8988T (cell line): ENCODE measurements around the gene XPOT.
"Not testable (repeated sequence)": the region's sequence is repeated elsewhere in the genome, so short reads cannot be mapped to it uniquely, and the experiment has no call there.

ENCODE experiments used
- DNase-seq: peaks from one replicate; pipeline ENCODE4 v3.0.0; 2011

The XPOT gene, protein sequence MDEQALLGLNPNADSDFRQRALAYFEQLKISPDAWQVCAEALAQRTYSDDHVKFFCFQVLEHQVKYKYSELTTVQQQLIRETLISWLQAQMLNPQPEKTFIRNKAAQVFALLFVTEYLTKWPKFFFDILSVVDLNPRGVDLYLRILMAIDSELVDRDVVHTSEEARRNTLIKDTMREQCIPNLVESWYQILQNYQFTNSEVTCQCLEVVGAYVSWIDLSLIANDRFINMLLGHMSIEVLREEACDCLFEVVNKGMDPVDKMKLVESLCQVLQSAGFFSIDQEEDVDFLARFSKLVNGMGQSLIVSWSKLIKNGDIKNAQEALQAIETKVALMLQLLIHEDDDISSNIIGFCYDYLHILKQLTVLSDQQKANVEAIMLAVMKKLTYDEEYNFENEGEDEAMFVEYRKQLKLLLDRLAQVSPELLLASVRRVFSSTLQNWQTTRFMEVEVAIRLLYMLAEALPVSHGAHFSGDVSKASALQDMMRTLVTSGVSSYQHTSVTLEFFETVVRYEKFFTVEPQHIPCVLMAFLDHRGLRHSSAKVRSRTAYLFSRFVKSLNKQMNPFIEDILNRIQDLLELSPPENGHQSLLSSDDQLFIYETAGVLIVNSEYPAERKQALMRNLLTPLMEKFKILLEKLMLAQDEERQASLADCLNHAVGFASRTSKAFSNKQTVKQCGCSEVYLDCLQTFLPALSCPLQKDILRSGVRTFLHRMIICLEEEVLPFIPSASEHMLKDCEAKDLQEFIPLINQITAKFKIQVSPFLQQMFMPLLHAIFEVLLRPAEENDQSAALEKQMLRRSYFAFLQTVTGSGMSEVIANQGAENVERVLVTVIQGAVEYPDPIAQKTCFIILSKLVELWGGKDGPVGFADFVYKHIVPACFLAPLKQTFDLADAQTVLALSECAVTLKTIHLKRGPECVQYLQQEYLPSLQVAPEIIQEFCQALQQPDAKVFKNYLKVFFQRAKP

DNA sequence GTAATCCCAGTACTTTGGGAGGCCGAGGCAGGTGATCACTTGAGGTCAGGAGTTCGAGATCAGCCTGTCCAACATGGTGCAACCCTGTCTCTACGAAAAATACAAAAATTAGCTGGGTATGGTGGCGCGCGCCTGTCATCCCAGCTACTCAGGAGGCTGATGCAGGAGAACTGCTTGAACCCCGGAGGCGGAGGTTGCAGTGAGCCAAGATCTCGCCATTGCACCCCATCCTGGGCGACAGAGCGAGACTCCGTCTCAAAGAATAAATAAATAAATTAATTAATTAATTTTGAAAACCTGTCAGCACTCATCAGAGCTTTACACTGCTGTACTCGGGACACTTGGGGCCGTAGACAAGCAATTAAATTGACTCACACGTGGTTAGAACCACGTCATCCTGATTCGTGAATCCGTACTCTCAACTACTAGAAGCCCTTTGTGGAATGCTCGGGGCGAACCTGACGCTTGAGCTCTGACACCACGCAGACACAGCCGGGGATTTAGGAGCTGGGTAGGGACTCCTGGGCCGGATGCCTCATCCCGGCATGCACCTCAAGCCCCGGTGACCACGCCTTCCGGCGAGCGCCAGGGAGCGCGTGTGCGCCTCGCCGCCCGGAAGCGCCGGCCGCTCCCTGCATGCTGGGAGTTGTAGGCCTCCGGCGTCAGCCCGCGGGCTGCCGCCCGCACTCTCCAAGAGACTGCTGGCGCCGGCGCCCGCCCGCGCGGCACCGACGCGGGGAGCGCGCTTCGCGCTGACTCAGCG lies at the start of gene XPOT:
Gene XPOT, plus strand, starts transcription at position 686 of the 763 bp plus-strand sequence. CDS start 5,644 bp downstream, outside the sequence.
- peak; percentile 87 for DNase-seq

DNA sequence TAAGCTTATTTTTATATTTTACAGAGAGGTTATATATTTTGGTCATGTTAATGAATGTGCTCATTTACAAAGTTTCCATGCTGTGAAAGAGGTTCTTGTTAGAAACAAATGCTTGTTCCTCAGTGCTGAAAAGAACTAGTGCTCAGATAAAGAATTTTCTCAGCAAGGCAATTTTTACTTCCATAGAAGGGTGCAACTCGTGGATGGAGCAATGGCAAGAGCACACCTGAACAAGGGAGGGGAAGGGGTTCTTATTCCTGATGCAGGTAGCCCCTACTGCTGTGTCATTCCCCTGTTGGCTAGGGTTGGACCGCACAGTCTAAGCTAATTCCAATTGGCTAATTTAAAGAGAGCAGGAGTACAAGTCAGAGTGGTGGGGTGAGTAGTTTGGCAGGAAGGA lies 48.0 kb upstream of the XPOT start:
- DNase-seq = not testable (repeated sequence)

DNA sequence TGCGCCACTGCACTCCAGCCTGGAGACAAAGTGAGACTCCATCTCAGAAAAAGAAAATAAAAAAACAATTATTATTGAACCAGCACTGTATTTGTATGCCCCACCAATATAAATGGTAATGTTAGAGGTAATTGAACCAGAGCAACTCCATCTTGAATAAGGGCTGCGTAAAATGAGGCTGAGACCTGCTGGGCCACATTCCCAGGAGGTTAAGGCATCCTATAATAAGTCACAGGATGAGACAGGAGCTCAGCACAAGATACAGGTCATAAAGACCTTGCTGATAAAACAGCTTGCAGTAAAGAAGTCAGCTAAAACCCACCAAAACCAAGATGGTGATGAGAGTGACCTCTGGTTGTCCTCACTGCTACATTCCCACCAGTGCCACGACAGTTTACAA lies 43.0 kb upstream of the XPOT start:
- DNase-seq = not testable (repeated sequence)

DNA sequence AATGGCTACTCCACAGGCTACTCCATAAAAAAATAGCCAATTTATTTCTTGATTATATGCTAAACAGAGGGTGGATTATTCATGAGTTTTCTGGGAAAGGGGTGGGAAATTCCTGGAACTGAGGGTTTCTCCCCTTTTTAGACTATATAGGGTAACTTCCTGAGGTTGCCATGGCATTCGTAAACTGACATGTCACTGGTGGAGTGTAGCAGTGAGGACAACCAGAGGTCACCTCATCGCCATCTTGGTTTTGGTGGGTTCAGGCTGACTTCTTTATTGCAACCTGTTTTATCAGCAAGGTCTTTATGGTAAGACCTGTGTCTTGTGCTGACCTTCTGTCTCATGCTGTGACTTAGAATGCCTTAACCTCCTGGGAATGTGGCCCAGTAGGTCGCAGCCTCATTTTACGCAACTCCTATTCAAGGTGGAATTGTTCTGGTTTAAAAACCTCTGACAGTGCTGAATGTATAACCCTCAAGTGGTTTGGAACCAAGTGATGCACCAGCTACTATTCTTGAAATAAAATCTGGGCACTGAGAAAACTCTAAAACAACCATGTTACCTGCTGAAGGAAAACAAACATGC lies 41.4 kb upstream of the XPOT start:
- DNase-seq = no peak

DNA sequence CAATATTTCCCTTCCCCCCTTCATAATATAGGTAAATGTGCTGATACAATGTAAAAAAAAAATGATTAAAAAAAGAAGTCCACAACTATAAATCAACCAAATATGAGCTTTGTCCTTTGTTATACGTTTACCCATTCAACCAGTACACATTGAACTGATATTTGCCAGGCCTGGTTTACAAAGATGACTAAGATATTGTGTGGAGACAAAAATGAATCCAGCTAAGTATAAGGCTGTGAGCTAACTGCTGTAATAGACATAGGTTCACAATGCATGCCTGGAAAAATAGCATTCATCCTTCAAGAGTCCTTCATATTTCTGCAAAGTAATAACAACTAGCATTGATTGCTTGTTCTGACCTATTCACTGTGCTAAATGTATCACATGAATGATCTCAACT lies 20.5 kb upstream of the XPOT start:
- no peak for DNase-seq

DNA sequence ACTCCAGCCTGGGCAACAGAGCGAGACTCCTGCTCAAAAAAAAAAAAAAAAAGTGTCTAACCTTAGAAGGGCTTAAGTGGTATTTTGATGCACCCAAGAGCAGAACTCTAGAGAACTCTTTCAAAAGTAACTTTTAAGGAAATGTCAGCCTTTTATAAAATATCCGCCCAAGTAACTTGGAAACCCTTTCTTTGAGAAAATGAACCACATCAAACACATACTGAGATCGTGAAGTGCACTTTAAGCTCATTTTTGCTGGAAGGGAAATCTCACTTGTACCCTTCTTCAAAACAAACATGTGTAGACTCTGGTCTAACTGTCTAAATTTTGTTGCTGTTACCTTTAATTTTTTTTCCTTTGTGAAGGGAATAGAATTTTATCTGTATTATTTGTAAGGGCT lies 19.2 kb upstream of the XPOT start:
- no peak for DNase-seq

DNA sequence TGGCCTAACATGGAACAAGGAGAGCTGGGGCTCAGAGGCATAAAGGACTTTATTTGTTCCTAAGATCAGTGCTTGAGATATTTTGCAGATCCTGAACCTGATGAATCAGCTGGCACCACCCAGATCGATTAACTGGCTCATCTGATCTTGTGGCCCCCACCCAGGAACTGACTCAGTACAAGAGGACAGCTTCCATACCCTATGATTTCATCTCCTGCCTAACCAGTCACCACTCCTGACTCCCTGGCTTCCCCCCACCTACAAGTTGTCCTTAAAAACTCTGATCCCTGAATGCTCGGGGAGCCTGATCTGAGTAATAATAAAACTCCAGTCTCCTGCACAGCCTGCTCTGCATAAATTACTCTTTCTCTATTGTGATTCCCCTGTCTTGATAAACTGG lies 18.7 kb upstream of the XPOT start:
- no peak for DNase-seq

DNA sequence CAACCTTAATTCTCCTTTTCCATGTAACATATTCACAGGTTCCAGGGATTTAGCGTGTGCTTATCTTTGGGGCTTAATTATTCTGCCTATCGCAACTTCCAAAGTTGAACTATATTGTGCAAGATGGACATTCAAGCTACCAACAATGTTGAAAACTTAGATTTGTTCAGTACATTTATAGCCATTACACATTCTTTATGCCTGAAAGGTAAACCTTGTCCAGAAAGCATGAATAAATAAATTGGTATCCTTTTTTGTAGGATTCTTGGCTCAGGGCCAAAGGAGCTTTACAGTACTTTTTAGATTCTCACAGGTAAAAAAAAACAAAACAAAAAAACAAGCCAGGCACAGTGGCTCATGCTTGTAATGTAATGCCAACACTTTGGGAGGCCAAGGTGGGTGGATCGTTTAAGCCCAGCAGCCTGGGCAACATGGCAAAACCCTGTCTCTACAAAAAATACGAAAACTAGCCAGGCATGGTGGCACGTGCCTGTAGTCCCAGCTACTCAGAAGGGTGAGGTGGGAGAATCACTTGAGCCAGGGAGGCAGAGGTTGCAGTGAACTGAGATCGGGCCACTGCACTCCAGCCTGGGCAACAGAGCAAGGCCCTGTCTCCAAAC lies 16.9 kb upstream of the XPOT start:
- no peak for DNase-seq

DNA sequence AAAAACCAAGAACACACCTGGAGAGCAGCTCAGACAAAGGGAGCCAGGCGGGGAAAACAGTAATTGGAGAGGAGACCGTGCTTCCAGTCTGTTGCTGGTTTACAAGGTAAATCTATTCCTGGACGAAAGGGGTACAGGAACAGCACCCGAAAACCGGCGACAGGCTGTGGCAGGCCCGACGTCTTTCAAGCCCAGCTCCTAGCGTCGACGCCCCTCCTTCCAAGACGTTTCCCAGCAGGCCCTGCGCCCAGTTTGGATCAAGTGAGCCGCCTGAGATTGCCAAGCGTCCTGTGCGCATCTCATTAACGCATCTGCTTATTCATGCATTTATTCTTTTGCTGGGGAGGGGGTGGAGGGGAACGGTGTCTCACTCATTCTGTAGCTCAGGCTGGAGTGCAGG lies 15.0 kb upstream of the XPOT start:
- DNase-seq = no peak

DNA sequence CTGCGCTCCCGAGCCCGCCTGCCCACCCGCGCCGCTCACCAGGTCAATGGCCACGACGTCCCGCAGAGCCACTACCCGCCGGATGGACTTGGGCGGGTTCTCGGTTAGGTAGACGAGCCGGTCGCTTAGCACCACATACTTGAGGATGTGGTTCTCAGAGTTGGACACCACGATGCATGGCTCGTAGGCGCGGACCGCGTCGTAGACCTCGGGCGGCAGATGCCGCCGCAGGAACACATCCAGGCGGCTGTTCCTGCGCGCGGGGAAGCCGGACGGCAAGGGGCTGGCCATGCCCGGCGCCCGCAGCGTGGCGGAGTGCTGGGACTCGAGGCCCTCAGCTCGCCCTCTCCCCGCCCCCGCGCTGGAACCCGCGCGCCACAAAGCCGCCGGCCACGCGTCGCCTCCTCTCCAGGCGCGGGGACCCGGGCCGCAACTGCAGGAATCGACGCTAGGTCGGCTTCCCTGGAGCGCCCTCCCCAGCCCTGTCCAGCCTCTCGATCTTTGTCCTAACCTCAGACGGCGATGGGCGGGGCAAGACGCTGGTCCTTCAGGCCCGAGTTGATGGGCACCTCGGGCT lies 13.8 kb upstream of the XPOT start, which contains the start of gene C12orf56:
Gene C12orf56, minus strand, starts transcription at position 484 of the 577 bp plus-strand sequence. Its CDS starts 193 bp downstream, at position 291.
- no peak for DNase-seq

DNA sequence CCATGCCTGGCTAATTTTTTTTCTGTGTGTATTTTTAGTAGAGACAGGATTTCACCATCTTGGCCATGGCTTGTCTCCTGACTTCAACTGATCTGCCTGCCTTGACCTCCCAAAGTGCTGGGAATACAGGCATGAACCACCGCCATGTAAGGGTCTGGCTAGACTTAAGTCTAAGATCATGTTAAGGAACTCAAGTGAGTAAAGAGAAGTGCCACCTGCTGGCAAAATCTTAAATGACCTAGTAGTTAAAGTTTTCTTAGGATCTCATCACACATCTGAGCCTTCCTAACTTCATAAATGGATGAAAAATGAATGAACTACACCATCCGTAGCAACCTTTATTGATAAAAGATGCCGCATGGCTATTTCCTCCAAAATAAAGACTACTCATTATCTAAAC lies 12.0 kb upstream of the XPOT start:
- peak; percentile 49 for DNase-seq

DNA sequence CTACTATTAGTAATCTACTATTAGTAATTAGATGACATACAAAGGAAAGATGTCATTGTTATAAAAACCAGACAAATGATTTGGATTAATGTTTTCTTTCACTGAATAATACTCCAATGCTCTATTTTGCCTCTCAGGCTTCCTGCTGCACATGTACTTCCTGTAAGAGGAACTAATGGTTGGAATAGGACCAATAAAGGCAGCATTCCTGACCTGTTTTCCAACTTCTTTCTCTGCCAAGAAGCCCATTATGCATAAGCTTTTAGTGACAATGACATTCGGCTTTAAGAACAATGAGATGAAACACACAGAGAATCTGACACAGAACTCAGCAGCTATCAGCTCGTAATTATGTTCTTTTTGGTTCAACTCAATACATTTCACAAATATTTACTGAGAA lies 8.5 kb upstream of the XPOT start:
- no peak for DNase-seq

DNA sequence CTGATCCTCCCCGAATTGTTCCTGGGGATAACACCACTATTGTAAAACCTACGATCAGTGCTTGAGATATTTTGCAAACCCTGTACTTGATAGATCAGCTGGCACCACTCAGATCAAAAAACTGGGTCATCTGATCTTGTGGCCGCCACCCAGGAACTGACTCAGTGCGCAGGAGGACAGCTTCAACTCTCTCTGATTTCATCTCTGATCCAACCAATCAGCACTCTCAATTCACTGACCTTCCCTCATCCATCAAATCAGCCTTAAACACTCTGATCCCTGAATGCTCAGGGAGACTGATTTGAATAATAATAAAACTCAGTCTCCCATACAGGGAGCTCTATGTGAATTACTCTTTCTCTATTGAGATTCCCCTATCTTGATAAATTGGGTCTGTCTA lies 4.2 kb upstream of the XPOT start:
- DNase-seq = no peak

DNA sequence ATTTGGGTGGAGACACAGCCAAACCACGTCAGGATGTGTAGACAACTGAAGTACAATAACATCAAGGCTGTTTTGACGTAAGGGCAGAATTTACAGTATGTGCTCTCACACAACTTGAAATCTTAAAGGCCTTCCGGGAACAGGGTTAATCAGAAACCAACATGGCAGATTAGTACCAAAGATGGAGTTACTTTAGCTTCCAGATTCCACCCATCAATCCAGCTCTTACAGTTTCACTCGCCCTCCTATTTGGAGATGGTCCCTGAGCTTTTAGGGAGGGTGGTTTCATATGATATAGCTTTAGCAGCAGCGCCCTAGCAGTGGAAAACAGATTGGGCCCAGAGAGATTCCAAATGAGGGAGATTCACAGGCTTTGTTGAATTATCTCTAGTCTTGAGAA lies 2.0 kb upstream of the XPOT start:
- DNase-seq = no peak

DNA sequence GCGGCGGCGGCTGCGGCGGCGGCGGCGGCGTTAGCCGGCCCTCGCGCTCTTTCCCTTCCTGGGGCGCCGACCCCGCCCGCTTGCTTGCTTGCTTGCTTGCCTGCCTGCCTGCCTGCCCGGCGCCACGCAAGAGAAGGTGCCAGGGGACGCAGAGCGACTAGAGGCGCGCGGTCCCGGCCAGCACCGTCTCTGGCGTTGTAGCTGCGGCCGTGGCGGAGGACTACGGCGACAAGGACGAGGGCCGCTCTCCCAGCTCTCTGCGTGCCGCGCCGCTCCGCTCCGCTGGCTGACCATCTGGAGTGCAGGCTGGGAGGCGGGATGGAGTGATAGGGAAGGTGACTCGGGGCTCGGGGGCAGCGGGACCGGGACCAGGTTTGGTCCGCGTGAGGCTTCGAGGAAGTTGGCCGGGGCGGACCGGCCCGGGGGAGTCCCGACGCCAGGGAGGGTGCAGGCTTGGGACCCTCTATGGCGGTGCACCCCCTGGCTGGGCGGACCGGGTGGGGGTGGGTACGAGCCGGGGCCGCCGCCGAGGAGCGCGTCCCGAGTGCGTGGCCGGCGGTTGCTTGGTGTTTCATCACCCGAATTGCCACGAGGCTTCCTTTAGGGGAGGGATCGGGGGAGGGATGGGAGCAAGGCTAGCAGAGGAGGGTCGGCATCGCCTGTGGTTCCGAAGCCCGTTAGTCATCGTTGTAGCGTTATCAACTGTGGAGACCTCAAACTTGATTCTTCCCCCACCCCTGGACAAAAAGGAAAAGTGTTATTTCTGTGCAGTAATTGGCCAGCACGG lies 471 bp downstream of the XPOT start:
- DNase-seq = peak; percentile 43

DNA sequence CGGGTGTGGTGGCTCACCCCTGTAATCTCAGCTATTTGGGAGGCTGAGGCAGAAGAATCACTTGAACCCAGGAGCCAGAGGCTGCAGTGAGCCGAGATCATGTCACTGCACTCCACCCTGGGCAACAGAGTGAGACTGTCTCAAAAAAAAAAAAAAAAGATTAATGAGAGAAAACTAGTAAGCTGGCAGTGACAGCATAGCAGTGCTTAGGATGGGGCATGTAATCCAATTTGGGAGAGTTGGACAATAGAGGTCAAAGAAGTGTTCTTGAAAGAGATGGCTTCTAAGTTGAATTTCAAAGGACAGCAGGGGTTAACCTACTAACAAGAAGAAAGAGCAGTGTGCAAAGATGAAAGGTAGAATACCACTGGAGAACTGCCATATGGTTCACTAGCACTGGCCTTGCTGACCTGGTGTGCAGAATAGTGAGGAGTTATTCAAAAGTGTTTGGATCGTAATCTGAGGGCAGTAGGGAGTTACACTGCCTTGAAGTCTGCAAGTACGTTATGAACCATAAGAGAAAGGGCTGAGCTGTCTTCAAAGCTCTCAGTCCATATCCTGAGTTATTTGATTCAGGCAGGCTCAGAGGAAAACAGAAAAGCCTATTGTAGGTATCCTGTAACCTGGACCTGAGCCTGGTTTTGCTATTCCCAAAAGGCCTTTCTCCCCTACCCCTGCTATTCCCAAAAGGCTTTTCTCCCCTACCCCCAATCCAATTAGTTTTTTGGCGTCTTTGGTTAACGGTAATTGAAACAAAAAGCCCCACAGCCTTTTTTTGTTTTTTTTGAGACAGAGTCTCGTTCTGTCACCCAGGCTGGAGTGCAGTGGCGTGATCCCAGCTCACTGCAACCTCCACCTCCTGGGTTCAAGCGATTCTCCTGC lies 3.4 kb downstream of the XPOT start:
- DNase-seq = no peak

DNA sequence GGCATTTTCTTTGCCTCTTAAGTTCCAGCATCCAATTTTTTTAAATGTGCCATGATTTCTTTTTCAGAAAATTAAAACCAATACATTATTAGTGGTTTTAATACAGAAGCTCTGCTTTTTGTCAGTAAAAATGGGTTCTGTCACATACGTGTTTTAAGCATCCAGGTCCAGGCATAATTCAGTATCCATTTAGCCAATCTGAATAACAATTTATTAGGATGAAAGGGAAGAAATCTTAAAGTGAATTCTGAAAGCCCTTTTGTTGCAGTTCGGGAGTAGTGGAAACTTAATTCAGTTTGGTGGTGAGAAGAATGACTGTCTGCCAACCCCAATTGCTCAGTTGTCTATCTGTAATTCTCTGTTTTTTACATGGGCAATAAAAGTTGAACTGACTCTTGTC lies 7.2 kb downstream of the XPOT start:
- no peak for DNase-seq

DNA sequence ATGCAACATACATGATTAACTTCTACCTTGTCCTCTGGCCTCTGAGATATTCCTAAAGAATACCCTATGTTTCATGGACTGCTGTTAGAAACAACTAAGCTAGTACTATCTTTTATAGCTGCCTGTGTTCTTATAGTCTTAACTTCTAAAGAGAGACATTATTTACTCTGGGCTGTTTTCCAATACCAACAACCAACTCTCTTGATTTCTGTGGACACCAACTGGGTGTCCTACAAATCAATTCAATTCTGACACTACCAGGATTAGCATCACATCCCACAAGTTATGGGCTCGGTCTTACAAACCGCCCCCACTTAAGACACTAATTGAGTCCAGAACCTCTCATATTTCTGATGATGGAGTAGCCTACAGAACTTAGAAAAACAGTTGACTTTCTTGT lies 8.3 kb downstream of the XPOT start:
- no peak for DNase-seq

DNA sequence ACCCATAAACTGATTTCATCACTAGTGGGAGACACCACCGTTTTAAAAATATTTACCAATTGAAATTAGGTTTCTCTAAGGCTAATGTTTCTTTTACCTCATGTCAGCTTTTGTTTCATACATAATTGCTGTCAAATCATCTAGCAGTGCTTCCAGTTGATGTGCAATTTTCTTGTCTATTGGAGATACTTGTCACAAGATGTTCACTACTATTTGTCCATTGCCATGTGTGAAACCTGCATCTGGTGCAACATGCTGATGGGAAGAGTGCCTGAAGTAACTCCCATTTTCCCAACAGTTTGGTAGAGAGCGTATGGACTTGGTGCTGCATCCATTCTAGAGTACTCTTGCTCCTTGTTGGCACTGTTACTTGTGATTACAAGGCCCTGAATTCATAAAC lies 9.7 kb downstream of the XPOT start:
- no peak for DNase-seq

DNA sequence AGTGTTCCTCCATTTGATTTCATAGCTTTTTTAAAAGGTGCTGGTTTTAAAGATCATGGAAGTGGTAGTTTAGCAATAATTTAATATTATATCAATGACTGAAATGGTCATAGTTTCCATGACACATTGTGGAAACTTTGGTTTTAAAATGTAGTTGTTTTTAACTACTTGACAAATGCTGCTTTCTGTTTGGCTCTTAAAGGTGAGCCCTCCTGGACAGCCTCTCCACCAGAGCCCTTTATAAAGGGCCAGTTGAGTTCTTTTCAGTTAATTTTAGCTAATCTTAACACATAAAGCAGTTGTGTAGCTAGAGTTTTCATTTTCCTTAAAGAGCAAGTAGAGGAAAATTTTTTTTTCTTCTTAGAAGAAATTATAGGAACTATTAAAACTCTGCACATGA lies 14.0 kb downstream of the XPOT start:
- DNase-seq = no peak
